GM19238 (cell line): ENCODE data around the gene MED12L.

ENCODE experiments used
- DNase-seq: peaks from one replicate; pipeline ENCODE4 v3.0.0; 2011; ENCODE audit warnings: low spot score; ENCODE audit not compliant: insufficient read length

Gene MED12L

DNA sequence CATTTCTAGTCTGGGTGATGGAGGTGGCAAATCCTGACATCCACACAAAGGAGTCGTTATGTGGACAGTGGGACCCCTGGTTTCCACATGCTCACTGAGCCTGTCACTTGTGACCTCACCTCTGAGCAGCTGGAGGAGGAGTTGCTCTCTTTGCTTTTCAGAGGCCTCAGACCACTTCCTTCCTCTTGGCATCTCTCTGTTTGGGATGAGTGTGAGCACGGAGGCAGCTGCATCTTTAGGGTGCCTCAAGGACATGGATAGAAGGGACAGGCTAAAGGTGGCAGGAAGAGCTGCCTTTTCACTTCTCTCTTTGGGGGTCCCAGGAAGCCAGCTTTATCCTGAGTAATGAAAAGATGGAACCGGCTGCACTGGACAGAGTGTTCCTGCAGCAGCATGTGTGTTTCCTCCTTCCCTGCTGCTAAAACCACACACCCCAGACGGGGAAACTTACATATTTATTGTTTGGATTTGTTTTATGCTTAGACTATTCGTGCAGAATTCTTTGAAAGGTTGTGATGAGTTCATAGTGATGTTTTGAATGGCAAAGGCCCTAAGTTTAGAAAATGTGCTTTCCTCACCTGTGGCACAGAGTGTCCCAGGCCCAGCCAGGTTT lies 85.8 kb downstream of the MED12L start:
- DNase-seq: peak; percentile 25

DNA sequence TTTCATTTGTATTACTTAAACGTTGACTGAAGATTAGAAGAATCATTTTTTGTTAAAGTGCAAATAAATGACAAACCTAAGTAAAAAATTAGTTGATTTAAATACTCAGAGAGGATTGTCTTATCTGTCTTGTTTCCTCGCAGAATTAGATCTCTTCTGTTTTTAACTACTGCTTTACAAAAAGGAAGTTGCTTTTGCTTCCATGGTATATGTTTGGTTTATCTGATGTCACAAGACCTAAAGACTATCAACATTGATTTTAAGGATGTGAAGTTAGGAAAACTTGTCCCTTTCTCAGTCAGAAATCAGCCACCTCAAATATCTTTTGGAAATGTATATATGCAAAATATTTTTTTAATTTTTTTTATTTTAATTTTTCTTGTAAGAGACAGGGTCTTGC lies 88.9 kb downstream of the MED12L start:
- DNase-seq: no peak

DNA sequence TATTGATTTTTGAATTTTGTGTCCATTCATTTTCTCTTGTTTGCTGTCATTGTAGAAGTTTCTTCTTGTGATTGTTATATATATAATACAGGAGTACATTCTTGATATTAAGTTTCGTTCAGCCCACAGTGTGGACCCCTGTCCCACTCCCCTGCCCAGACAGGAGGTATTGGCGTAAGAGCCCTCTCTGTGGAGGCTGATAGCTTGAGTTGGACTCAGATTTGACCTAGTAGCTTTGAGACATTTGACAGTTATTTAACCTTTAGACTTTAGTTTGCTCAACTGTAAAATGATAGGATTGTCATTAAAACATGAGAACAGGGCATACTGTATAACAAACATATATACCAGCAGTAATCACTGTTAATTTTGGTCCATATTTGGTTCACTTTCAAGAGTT lies 90.5 kb downstream of the MED12L start:
- DNase-seq: no peak

DNA sequence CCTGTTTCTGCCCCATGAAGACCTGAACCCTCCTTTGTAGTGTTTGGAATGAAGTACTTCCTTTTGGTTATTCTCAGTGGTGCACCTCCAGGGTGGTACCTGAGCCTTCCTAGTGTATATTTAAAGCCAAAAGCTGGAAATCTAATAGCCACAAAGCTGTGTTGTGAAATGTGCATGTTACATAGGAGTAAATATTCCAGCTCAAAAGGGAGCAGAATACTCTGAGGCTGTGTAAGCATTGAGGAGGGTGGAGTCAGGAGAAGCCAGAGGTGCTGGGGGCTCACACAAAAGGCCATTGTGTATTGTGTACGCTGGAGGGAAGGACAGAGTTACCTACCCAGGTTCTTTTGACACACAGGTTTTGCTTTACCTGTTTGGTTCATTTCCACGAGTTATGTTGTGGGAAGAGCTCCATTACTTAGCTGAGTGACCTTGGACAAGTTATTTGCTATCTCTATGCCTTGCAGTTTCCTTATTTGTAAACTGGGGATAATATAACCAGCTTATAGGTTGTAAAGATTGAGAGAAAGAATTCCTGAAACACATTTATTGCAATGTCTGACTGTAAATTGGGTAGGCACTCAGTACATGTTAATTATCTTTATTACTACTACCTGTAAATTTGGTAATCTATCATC lies 92.9 kb downstream of the MED12L start:
- no peak for DNase-seq

GRCh38 chr3:151182349-151183079 lies 97.0 kb downstream of the MED12L start:
- no peak for DNase-seq

- no peak for DNase-seq
Measured at GRCh38 chr3:151183265-151183671, 97.8 kb downstream of the MED12L start.

- no peak for DNase-seq
Measured at GRCh38 chr3:151191095-151191494, 105.6 kb downstream of the MED12L start.

DNA sequence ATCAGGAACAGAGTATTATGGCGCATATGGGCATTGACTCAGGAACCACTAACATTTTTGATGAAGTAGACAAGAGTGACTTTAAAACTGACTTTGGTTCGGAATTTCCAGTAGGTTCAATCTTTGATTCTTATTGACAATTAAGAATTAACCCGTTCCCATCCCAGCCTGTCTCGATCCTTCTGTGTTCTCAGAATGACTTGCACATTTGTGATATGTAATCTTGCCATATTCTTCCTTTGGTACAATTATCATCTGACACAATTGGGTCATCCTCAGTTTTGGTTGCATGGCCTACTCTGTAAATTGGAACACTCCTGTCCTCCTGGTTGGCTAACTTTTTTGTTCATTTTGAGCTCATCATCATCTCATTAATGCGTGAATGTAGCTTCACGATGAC lies 107.1 kb downstream of the MED12L start:
- DNase-seq: no peak

GRCh38 chr3:151195826-151196225 lies 110.4 kb downstream of the MED12L start:
- no peak for DNase-seq

DNA sequence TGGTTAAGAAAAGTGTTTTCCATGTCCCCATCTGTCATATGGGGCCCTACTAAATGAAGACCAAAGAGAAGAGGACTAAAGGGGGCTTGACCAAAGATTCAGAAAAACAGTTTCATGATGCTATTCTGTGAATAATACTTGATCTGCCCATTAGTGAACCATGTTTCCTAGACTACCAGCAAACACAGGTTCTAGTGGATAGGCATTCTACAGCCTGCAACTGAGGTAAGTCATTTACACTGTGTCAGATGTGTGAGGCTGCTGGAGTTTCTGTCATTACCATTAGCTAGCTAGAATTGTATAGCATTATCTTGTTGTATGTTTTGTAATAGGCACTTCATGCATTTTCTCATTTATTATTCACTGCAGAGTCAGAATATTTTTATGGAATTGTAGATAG lies 111.0 kb downstream of the MED12L start:
- DNase-seq: no peak

DNA sequence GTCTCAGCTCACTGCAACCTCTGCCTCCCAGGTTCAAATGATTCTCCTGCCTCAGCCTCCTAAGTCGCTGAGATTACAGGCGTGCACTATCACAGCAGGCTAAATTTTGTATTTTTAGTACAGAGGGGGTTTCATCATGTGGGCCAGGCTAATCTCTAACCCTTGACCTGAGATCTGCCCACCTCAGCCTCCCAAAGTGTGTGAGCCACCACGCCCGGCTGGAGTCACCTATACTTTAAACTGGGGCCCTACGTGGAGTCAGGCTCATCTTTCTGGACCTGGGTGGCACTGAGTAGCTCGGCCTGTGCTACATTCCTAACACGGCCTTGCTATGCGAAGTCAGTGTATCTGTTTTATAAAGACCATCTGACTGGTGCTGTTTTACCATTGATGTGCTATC lies 111.8 kb downstream of the MED12L start:
- DNase-seq: no peak

- DNase-seq: no peak
Measured at GRCh38 chr3:151197981-151198767, 112.7 kb downstream of the MED12L start.

- DNase-seq: no peak
Measured at GRCh38 chr3:151198849-151199248, 113.4 kb downstream of the MED12L start.

DNA sequence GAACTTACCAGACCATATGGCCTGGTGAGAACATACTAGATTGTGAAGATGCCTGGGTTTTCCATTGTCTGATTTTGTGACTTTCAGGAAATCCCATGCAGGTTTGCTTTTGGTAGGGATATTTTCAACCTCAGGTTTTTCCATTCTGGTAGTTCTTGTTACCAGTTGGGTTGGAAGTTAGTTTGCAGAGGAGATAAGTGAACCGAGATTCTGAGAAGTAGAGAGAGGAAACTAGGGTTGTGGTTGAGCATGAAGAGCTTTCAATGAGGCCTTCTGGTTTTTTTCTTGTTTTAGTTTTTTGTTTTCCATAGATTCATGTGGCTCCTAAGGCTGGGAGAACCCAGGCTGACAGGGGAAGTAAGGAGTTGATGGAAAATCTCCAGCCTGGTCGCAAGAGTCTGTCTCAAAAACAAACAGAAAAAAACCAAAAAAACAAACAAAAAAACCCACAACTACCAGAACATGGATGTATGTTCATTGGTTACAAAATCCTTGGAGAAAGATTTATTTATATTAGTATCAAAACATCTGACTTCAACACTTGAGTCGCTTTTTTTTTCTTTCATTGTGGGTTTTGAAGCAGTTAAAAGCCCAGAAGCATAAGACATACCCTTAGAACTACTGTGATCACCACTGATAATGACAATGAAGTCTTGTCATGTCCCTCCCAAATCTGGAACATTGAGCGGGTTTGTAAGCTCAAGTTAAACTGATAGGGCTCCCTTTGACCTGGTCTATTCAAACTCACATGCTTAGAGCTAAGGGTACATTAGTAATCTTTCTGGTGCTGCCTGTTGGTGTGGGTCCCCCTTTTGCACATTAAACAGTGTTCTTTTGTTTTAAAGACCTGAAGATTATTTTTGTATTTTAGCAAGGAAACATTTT lies 114.3 kb downstream of the MED12L start:
- DNase-seq: no peak

- DNase-seq: no peak
Measured at GRCh38 chr3:151200586-151200985, 115.1 kb downstream of the MED12L start.

DNA sequence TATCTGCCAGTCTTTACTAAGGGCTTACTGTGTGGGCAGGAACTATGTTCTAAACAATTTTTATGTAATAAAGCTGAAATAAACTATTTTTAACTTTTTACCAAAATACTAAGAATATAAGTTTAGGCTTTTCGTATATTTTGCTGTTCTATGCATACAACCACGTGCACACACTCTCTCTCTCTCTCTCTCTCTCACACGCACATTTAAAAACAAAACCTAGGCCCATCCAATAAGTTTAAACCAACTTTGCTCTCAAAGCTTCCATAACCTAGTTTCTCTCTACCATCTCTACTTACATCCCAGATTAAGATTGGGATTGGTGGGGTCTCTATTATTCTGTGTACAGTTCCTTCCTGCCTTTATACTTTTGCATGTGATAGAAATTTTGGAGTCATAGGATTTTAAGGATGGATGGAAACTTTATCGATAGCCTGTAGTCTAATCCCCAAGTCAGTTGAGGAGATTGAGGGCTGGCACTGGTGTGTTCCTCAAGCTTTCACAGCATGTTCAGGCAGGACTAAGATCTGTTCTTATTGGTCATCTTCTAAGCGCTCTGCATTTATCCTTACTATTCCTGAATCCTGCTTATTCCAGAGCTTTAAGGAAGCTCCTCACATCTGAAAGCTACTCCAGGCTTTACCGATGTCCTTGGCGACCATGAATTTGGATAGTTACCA lies 115.7 kb downstream of the MED12L start:
- no peak for DNase-seq

DNA sequence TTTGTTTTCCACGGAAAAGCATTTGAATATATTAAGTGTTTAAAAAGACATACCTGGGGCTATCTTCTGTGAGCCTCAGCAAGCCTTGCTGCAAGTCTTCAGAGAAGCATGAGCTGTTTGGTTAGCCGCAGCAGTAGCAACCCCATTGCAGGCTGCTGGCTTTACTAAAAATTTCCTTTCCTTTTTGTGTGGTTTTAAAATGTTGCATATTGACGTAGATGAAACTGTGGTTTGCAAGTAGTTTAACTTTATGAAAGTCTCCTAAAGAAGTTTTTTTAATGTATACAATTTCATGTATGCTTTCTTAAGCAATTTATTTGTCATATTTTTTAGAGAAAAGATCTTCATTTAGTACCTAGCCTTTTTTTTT lies 117.6 kb downstream of the MED12L start, which contains the start of gene GPR171:
Gene GPR171 (minus strand): TSS at position 166 of the 370 bp plus-strand sequence. CDS start 3,830 bp downstream, outside the sequence.
- no peak for DNase-seq

GRCh38 chr3:151204530-151205402 lies 119.3 kb downstream of the MED12L start:
- DNase-seq: no peak

GRCh38 chr3:151205482-151205881 lies 120.0 kb downstream of the MED12L start:
- no peak for DNase-seq
